HepG2 (cell line): ENCODE measurements around the gene PPM1F. TPM values are rescaled to one million over a fixed set of nuclear protein-coding genes. Genes with fewer than 3 reads are reported as not detected.

Source experiments
- ATAC-seq: fragments of 200-7000 bp; cut with Tn5 transposase; 3 replicates; pipeline ENCODE4 v1.9.1; 2020; ENCODE audit warnings: mild to moderate bottlenecking, moderate library complexity
- BruUV-seq: library from RNA; stranded (reverse); fragments of 400-500 nt; replicated peaks from 2 replicates; lab custom pipeline; 2021; lab: Mats Ljungman, UMichigan
- CTCF ChIA-PET: fragments of 300-600 bp; formaldehyde crosslinking; extraction: SDS; loops from one replicate; lab custom pipeline; 2021; ENCODE audit warnings: low total read pairs, inconsistent platforms, low intra/inter-chr PET ratio; lab: Yijun Ruan, JAX
- POLR2A ChIA-PET: fragments of 350-600 bp; sonication (Branson Sonifier 250); formaldehyde crosslinking; loops from one replicate; lab custom pipeline; 2020; ENCODE audit warnings: antibody characterized with exemption, inconsistent platforms; lab: Yijun Ruan, JAX
- DNase-seq: peaks from one replicate; pipeline ENCODE4 v3.0.0-alpha.2; 2015; ENCODE audit warnings: low spot score
- FAIRE-seq: peaks from 3 replicates; lab custom pipeline; 2011; peaks lifted over from hg19 to GRCh38; lab: Jason Lieb, UNC
- H2AFZ ChIP-seq: one replicate; pipeline ENCODE4 v1.6.1; 2011; ENCODE audit warnings: low read length, inconsistent platforms
- H3K27ac ChIP-seq: fragments of 300-600 bp; 3 replicates; pipeline ENCODE4 v1.8.0; 2011; ENCODE audit warnings: mixed run types, mild to moderate bottlenecking, mixed read lengths, low read length, inconsistent platforms; ENCODE audit not compliant: insufficient read depth; ENCODE audit errors: extremely low read length
- H3K27me3 ChIP-seq, 2 experiments: fragments of 200-600 bp in 1 of 2; 2 replicates in 1 of 2; 3 replicates in 1 of 2; pipeline versions ENCODE4 v1.6.0 to v1.8.0; 2011; ENCODE audit warnings: low read length in 2 of 2, mild to moderate bottlenecking in 2 of 2, moderate library complexity in 2 of 2, inconsistent platforms in 1 of 2; ENCODE audit not compliant: insufficient read depth in 2 of 2, control insufficient read depth in 1 of 2
- H3K36me3 ChIP-seq, 2 experiments: fragments of 200-600 bp in 1 of 2; replicated peaks in 1 of 2; 2 replicates in 1 of 2; 3 replicates in 1 of 2; pipeline versions ENCODE4 v1.5.1 to v1.8.0; 2011; ENCODE audit warnings: low read length in 2 of 2, inconsistent platforms in 1 of 2; ENCODE audit not compliant: insufficient read depth in 2 of 2, control insufficient read depth in 1 of 2
- H3K4me1 ChIP-seq: 2 replicates; pipeline ENCODE4 v1.5.1; 2012; ENCODE audit warnings: low read length, inconsistent platforms; ENCODE audit not compliant: insufficient read depth
- H3K4me2 ChIP-seq: 2 replicates; pipeline ENCODE4 v1.6.0; 2011; ENCODE audit warnings: low read depth, low read length, inconsistent platforms
- H3K4me3 ChIP-seq, 3 experiments: fragments of 200-600 bp in 1 of 3; sonication (generic), shearing (Covaris generic) in 1 of 3; replicated peaks in 1 of 3; 2 replicates each; pipeline ENCODE4 v1.5.1; 2011 to 2016; ENCODE audit warnings: low read length in 3 of 3, inconsistent platforms in 2 of 3, low read depth in 2 of 3, mild to moderate bottlenecking in 2 of 3, control low read depth in 1 of 3, mixed read lengths in 1 of 3; ENCODE audit not compliant: insufficient read depth in 1 of 3
- H3K79me2 ChIP-seq: one replicate; pipeline ENCODE4 v1.6.1; 2011; ENCODE audit warnings: low read length, inconsistent platforms; ENCODE audit not compliant: insufficient read depth
- H3K9ac ChIP-seq: 2 replicates; pipeline ENCODE4 v1.6.0; 2011; ENCODE audit warnings: mild to moderate bottlenecking, low read depth, low read length, inconsistent platforms; ENCODE audit not compliant: insufficient read depth
- H3K9me3 ChIP-seq: 2 replicates; pipeline ENCODE4 v1.5.1; 2012; ENCODE audit warnings: mild to moderate bottlenecking, low read length
- H4K20me1 ChIP-seq: 2 replicates; pipeline ENCODE4 v1.6.0; 2011; ENCODE audit warnings: inconsistent platforms, mild to moderate bottlenecking, low read length, moderate library complexity; ENCODE audit not compliant: insufficient read depth
- CEBPB ChIP-seq: IDR thresholded peaks from 2 replicates; pipeline ENCODE4 v1.6.1; 2011; ENCODE audit warnings: low read depth, low read length, improper control_type of control experiment, borderline replicate concordance
- MYC ChIP-seq: sonication (generic); formaldehyde crosslinking; IDR thresholded peaks from 2 replicates; pipeline ENCODE4 v1.9.0; 2021; ENCODE audit warnings: missing genetic modification reagents, borderline replicate concordance
- SIX1 ChIP-seq: sonication (generic); formaldehyde crosslinking; IDR thresholded peaks from 2 replicates; pipeline ENCODE4 v1.4.0; 2020; ENCODE audit warnings: missing genetic modification reagents, borderline replicate concordance
- TMF1 ChIP-seq: sonication (generic); formaldehyde crosslinking; IDR thresholded peaks from 2 replicates; pipeline ENCODE4 v1.8.1; 2022; ENCODE audit warnings: low read depth, missing genetic modification reagents
- ZNF44 ChIP-seq: sonication (generic); formaldehyde crosslinking; IDR thresholded peaks from 2 replicates; pipeline ENCODE4 v1.5.1; 2020; ENCODE audit warnings: mild to moderate bottlenecking, missing genetic modification reagents
- WGBS: methylation state at CpG from one replicate; pipeline ENCODE4 v1.1.6; 2017; ENCODE audit warnings: low lambda C conversion rate; 5-methylcytosine and 5-hydroxymethylcytosine counted together
- in situ Hi-C: cut with HindIII; loops from 2 replicates; pipeline ENCODE4 v1.10.0; 2017; ENCODE audit warnings: low pct_unique_long_range_greater_than_20kb; ENCODE audit not compliant: extremely low pct_ligation_motif_present
- intact Hi-C: fragments of 100-400 bp; cut with micrococcal nuclease; formaldehyde crosslinking; loops from one replicate; pipeline ENCODE4 v1.10.0; 2022; ENCODE audit not compliant: unreplicated experiment
- polyA plus RNA-seq, 8 experiments: library from polyadenylated mRNA; depleted of rRNA in 3 of 8; stranded (reverse) in 7 of 8; unstranded in 1 of 8; fragments of >200 nt; fragmentation: Illumina TruSeq in 4 of 8; extraction: Trizol in 4 of 8; gene quantifications; 2 replicates each; pipeline versions ENCODE4 v1.2.1 to v1.2.3, GENCODE V29; 2011 to 2016; ENCODE audit warnings: low read depth in 4 of 8, missing spikeins in 1 of 8, mixed read lengths in 1 of 8; ENCODE audit not compliant: insufficient read depth in 1 of 8
- total RNA-seq, 5 experiments: library from RNA; depleted of rRNA; stranded (reverse); fragments of >200 nt; fragmentation: Illumina TruSeq; extraction: Trizol; gene quantifications; 2 replicates each; pipeline ENCODE4 v1.2.3, GENCODE V29; 2016; ENCODE audit warnings: low read depth in 1 of 5
- TF ChIP-seq, protein P1 (sequence below): sonication (generic); formaldehyde crosslinking; IDR thresholded peaks from 2 replicates; pipeline ENCODE4 v1.5.1; 2020; ENCODE audit warnings: mild to moderate bottlenecking, missing genetic modification reagents, moderate library complexity

The PPM1F gene
- total and polyA plus RNA-seq, 2 of the 13 experiments (the other 11 are each of a cell fraction or from before 2014, with no cell fraction given) = 11.0 to 19.6 TPM

- no peak for TF ChIP-seq MYC
- TF ChIP-seq TMF1 (CRISPR knock-in tag) = no peak
- TF ChIP-seq SIX1 (CRISPR knock-in tag) = no peak
- no peak for TF ChIP-seq ZNF44
These were observed 10.0 kb downstream of the PPM1F start (continued) for GRCh38 chr22:21942407-21943343.

DNA sequence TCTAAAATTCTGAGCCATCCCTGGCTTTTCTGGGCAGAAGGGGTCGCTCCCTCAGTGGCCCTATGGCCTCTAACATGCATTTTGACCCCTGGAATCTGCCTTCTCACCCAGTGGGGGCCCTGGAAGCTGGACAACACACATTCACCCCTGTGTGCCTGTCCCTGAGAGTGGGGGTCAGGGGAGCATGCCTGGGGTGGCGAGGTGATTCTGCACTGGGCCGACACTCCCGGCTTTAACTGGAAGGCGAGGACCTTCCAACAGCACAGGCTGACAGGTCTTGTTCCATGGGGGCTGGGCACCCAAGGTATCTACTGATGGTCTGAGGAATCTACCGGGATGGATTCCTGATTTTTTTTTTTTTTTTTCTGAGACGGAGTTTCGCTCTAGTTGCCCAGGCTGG lies 10.7 kb downstream of the PPM1F start:
- Histone ChIP-seq H3K4me2 (no peak overlapping the region), H3K4me1 (peaks cover 18% of the 10 kb centered on the region), H2AFZ (no peak overlapping the region), H3K27me3 (no peaks in the 10 kb centered on the region), H3K27ac (no peak overlapping the region), H3K36me3 (peaks cover 6 to 26% of the 10 kb centered on the region in 2 experiments; a peak in 4 of 5 replicates), H3K9ac (no peak overlapping the region), H4K20me1 (0 out of 2 replicates have a peak, but pooled peaks cover 3% of the 10 kb centered on the region), H3K9me3 (no peaks in the 10 kb centered on the region), H3K4me3 (no peak overlapping the region), H3K79me2 (no peaks in the 10 kb centered on the region)
- POLR2A ChIA-PET = no interaction called here
- CTCF ChIA-PET = no interaction called here
- 100% methylated on average over 7 of the region's 8 CpGs for WGBS
- ATAC-seq (no peak), DNase-seq (no peak), FAIRE-seq (no peak)
- intact Hi-C loops = no loop called here
- TF ChIP-seq, protein P1, sequence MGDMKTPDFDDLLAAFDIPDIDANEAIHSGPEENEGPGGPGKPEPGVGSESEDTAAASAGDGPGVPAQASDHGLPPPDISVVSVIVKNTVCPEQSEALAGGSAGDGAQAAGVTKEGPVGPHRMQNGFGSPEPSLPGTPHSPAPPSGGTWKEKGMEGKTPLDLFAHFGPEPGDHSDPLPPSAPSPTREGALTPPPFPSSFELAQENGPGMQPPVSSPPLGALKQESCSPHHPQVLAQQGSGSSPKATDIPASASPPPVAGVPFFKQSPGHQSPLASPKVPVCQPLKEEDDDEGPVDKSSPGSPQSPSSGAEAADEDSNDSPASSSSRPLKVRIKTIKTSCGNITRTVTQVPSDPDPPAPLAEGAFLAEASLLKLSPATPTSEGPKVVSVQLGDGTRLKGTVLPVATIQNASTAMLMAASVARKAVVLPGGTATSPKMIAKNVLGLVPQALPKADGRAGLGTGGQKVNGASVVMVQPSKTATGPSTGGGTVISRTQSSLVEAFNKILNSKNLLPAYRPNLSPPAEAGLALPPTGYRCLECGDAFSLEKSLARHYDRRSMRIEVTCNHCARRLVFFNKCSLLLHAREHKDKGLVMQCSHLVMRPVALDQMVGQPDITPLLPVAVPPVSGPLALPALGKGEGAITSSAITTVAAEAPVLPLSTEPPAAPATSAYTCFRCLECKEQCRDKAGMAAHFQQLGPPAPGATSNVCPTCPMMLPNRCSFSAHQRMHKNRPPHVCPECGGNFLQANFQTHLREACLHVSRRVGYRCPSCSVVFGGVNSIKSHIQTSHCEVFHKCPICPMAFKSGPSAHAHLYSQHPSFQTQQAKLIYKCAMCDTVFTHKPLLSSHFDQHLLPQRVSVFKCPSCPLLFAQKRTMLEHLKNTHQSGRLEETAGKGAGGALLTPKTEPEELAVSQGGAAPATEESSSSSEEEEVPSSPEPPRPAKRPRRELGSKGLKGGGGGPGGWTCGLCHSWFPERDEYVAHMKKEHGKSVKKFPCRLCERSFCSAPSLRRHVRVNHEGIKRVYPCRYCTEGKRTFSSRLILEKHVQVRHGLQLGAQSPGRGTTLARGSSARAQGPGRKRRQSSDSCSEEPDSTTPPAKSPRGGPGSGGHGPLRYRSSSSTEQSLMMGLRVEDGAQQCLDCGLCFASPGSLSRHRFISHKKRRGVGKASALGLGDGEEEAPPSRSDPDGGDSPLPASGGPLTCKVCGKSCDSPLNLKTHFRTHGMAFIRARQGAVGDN (CRISPR knock-in tag) = peak; percentile 4; the same call in 1 of the 2 replicates
- TF ChIP-seq CEBPB = no peak
- in situ Hi-C loops = no loop called here
- BruUV-seq = no TSS peak
